GM12878 (cell line): ENCODE results near the gene BTBD9. TPM values are rescaled to one million over a fixed set of nuclear protein-coding genes. Genes with fewer than 3 reads are reported as not detected.

ENCODE experiments used
- ATAC-seq: fragments of 200-7000 bp; cut with Tn5 transposase; 3 replicates; pipeline ENCODE4 v1.9.1; 2020; ENCODE audit warnings: mild to moderate bottlenecking, moderate library complexity
- BruUV-seq: library from RNA; stranded (reverse); fragments of 400-500 nt; replicated peaks from 2 replicates; lab custom pipeline; 2021; lab: Mats Ljungman, UMichigan
- CTCF ChIA-PET: fragments of 300-600 bp; sonication (Branson Sonifier 250); formaldehyde crosslinking; extraction: SDS; loops from one replicate; lab custom pipeline; 2021; ENCODE audit warnings: inconsistent platforms; lab: Yijun Ruan, JAX
- POLR2A ChIA-PET: fragments of 350-600 bp; formaldehyde crosslinking; extraction: SDS; loops from one replicate; lab custom pipeline; 2021; ENCODE audit warnings: inconsistent platforms; lab: Charles Lee
- RAD21 ChIA-PET: fragments of 300-600 bp; sonication (Branson Sonifier 250); formaldehyde crosslinking; loops from one replicate; lab custom pipeline; 2023; ENCODE audit warnings: antibody characterized with exemption; ENCODE audit not compliant: unreplicated experiment; lab: Charles Lee
- SMC1A ChIA-PET: fragments of 300-600 bp; sonication (Branson Sonifier 250); formaldehyde crosslinking; loops from one replicate; lab custom pipeline; 2023; ENCODE audit not compliant: unreplicated experiment, uncharacterized antibody; lab: Charles Lee
- DNase-seq: peaks from one replicate; pipeline ENCODE4 v3.0.0-alpha.2; 2011; ENCODE audit warnings: low read depth, low spot score
- FAIRE-seq: peaks from 3 replicates; lab custom pipeline; 2011; peaks lifted over from hg19 to GRCh38; lab: Jason Lieb, UNC
- H2AFZ ChIP-seq: 2 replicates; pipeline ENCODE4 v1.6.0; 2011; ENCODE audit warnings: low read depth, low read length, control low read depth; ENCODE audit not compliant: control insufficient read depth
- H3K27ac ChIP-seq: 2 replicates; pipeline ENCODE4 v1.5.1; 2011; ENCODE audit warnings: control low read depth; ENCODE audit not compliant: control insufficient read depth, insufficient read depth
- H3K27me3 ChIP-seq, 2 experiments: replicated peaks in 1 of 2; 2 replicates each; pipeline versions ENCODE4 v1.6.0 to v1.6.1; 2011; ENCODE audit warnings: low read length in 1 of 2; ENCODE audit not compliant: control insufficient read depth in 2 of 2, insufficient read depth in 2 of 2
- H3K36me3 ChIP-seq, 2 experiments: 2 replicates each; pipeline ENCODE4 v1.5.1; 2011; ENCODE audit warnings: low read length in 1 of 2; ENCODE audit not compliant: control insufficient read depth in 2 of 2, insufficient read depth in 2 of 2
- H3K4me1 ChIP-seq: 2 replicates; pipeline ENCODE4 v1.6.1; 2011; ENCODE audit warnings: mild to moderate bottlenecking, low read length, moderate library complexity, mixed read lengths; ENCODE audit not compliant: control insufficient read depth, insufficient read depth
- H3K4me2 ChIP-seq: 2 replicates; pipeline ENCODE4 v1.6.0; 2011; ENCODE audit warnings: control low read depth; ENCODE audit not compliant: control insufficient read depth, insufficient read depth
- H3K4me3 ChIP-seq: fragments of 200-600 bp; sonication (generic); 2 replicates; pipeline ENCODE4 v1.5.1; 2016
- H3K79me2 ChIP-seq: 2 replicates; pipeline ENCODE4 v1.6.0; 2011; ENCODE audit warnings: low read length; ENCODE audit not compliant: control insufficient read depth, insufficient read depth
- H3K9ac ChIP-seq: 2 replicates; pipeline ENCODE4 v1.8.0; 2011; ENCODE audit warnings: low read length, control low read depth, mixed read lengths; ENCODE audit not compliant: control insufficient read depth, insufficient read depth
- H3K9me3 ChIP-seq: replicated peaks from 3 replicates; pipeline ENCODE4 v1.5.1; 2011; ENCODE audit warnings: mild to moderate bottlenecking, low read length; ENCODE audit not compliant: control insufficient read depth, insufficient read depth
- H4K20me1 ChIP-seq: 2 replicates; pipeline ENCODE4 v1.6.0; 2011; ENCODE audit not compliant: control insufficient read depth, insufficient read depth
- CREB1 ChIP-seq: IDR thresholded peaks from 2 replicates; pipeline ENCODE4 v1.6.1; 2012; ENCODE audit warnings: low read depth, mild to moderate bottlenecking, inconsistent platforms
- ETV6 ChIP-seq, 2 experiments: fragments of 450-650 bp in 1 of 2; IDR thresholded peaks in 1 of 2; conservative IDR thresholded peaks in 1 of 2; 2 replicates each; pipeline ENCODE4 v1.6.1; 2014; ENCODE audit warnings: antibody characterized with exemption in 1 of 2, borderline replicate concordance in 1 of 2, low read depth in 1 of 2, mild to moderate bottlenecking in 1 of 2, moderate library complexity in 1 of 2
- PAX8 ChIP-seq: fragments of 450-650 bp; IDR thresholded peaks from 2 replicates; pipeline ENCODE4 v1.6.1; 2017; ENCODE audit warnings: mild to moderate bottlenecking, moderate library complexity
- SREBF1 ChIP-seq: IDR thresholded peaks from 2 replicates; pipeline ENCODE4 v1.6.1; 2012; ENCODE audit warnings: mild to moderate bottlenecking, low read length
- SUZ12 ChIP-seq: fragments of 200-600 bp; sonication (generic); IDR thresholded peaks from one replicate; pipeline ENCODE4 v1.6.1; 2018; ENCODE audit warnings: antibody characterized with exemption, mild to moderate bottlenecking; ENCODE audit not compliant: unreplicated experiment
- WGBS: methylation state at CpG from one replicate; pipeline ENCODE4 v1.1.6; 2016; ENCODE audit warnings: low lambda C conversion rate; ENCODE audit not compliant: insufficient replicate concordance, insufficient coverage; ENCODE audit errors: missing lambda C conversion rate; 5-methylcytosine and 5-hydroxymethylcytosine counted together
- in situ Hi-C: fragments of 300-500 bp; cut with MboI; formaldehyde crosslinking; loops from 9 replicates; pipeline ENCODE4 v1.14.3; 2018; ENCODE audit warnings: mixed read lengths
- intact Hi-C: fragments of 100-400 bp; cut with micrococcal nuclease; formaldehyde crosslinking; loops from one replicate; pipeline ENCODE4 v1.14.2; 2022; ENCODE audit not compliant: unreplicated experiment
- polyA plus RNA-seq, 11 experiments: library from polyadenylated mRNA; depleted of rRNA in 4 of 11; unstranded in 6 of 11; stranded (reverse) in 5 of 11; fragments of >200 nt; fragmentation: Nextera tagmentation in 4 of 11; fragmentation: Illumina TruSeq in 1 of 11; extraction: Ambion mirVana in 4 of 11; extraction: Trizol in 1 of 11; gene quantifications; 1 replicate in 1 of 11; 2 replicates in 10 of 11; pipeline versions ENCODE4 v1.2.1 to v1.2.3, GENCODE V29; 2011 to 2016; ENCODE audit warnings: inconsistent platforms in 2 of 11, missing spikeins in 2 of 11, low read depth in 1 of 11
- total RNA-seq, 4 experiments: library from RNA; depleted of rRNA in 3 of 4; stranded (reverse); fragments of >200 nt in 3 of 4; fragmentation: Illumina TruSeq in 1 of 4; extraction: Trizol in 1 of 4; gene quantifications; 2 replicates each; pipeline versions ENCODE4 v1.2.1 to v1.2.3, GENCODE V29; 2013 to 2021
- TF ChIP-seq, protein P1 (sequence below), 3 experiments: IDR thresholded peaks in 2 of 3; conservative IDR thresholded peaks in 1 of 3; 2 replicates each; pipeline ENCODE4 v1.5.1; 2011; ENCODE audit warnings: low read depth in 3 of 3, low read length in 3 of 3, mild to moderate bottlenecking in 3 of 3, control low read depth in 2 of 3, moderate library complexity in 2 of 3, inconsistent platforms in 1 of 3, mixed read lengths in 1 of 3; ENCODE audit not compliant: control insufficient read depth in 2 of 3, insufficient read depth in 1 of 3; ENCODE audit errors: extremely low read depth in 1 of 3

Gene BTBD9
- total and polyA plus RNA-seq, 10 of the 15 experiments (the other 5 are each of a cell fraction or from before 2014, with no cell fraction given) = 0.22 to 8.6 (median 4.6) TPM

- Histone ChIP-seq H3K4me2 (no peak overlapping the region), H4K20me1 (no peaks in the 10 kb centered on the region), H3K4me3 (no peak overlapping the region), H3K27ac (no peak overlapping the region), H3K9ac (no peak overlapping the region), H3K79me2 (no peaks in the 10 kb centered on the region), H3K27me3 (no peaks in the 10 kb centered on the region)
- ChIA-PET SMC1A (interaction anchor here (1.4 kb wide), 1 partner anchor 80 kb away, joined by 3 read pairs; no protein-coding TSS in a partner anchor), CTCF (no interaction called here)
- WGBS = 94% methylated on average over 1 of the region's 1 CpG
- intact Hi-C loops = no loop called here
- FAIRE-seq = no peak
- TF ChIP-seq CREB1 = no peak
- TF ChIP-seq, protein P1, sequence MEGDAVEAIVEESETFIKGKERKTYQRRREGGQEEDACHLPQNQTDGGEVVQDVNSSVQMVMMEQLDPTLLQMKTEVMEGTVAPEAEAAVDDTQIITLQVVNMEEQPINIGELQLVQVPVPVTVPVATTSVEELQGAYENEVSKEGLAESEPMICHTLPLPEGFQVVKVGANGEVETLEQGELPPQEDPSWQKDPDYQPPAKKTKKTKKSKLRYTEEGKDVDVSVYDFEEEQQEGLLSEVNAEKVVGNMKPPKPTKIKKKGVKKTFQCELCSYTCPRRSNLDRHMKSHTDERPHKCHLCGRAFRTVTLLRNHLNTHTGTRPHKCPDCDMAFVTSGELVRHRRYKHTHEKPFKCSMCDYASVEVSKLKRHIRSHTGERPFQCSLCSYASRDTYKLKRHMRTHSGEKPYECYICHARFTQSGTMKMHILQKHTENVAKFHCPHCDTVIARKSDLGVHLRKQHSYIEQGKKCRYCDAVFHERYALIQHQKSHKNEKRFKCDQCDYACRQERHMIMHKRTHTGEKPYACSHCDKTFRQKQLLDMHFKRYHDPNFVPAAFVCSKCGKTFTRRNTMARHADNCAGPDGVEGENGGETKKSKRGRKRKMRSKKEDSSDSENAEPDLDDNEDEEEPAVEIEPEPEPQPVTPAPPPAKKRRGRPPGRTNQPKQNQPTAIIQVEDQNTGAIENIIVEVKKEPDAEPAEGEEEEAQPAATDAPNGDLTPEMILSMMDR (IDR thresholded peaks at IDR 0.05 in 2 of 3, conservative IDR thresholded peaks at IDR 0.05 in 1 of 3; ENCODE audit: control insufficient read depth in 2 of 3, extremely low read depth in 1 of 3, insufficient read depth in 1 of 3, low read depth in 3 of 3, low read length in 3 of 3) = no peak
- TF ChIP-seq SREBF1 = no peak
- no peak for TF ChIP-seq SUZ12
- TF ChIP-seq ETV6 (conservative IDR thresholded peaks at IDR 0.05 in 1 of 2, IDR thresholded peaks at IDR 0.05 in 1 of 2; ENCODE audit: borderline replicate concordance in 1 of 2, low read depth in 1 of 2) = no peak
- TF ChIP-seq PAX8 = no peak
- TF ChIP-seq, all 136 proteins: peak for 0
- H2AFZ ChIP-seq = no peak overlapping the region
- BruUV-seq = no TSS peak
- POLR2A ChIA-PET = no interaction called here
- H3K9me3 ChIP-seq = no peaks in the 10 kb centered on the region
- H3K36me3 ChIP-seq = no peaks in the 10 kb centered on the region
- DNase-seq (no peak), ATAC-seq (no peak)
- in situ Hi-C loops = no loop called here
- RAD21 ChIA-PET = no interaction called here
- H3K4me1 ChIP-seq = peaks cover 38% of the 10 kb centered on the region
Measured at GRCh38 chr6:38236631-38237030, 403.1 kb downstream of the BTBD9 start.
